Stimulated activated CD4-positive, alpha-beta T cell treated with anti-CD3 and anti-CD28 coated beads, Interleukin-12 subunit alpha, Interleukin-12 subunit beta, amount 100 ng/mL, for 4 hours (primary cell): ENCODE results near the gene SDC1.

Experiments
- DNase-seq: peaks from one replicate; pipeline ENCODE4 v3.0.0-alpha.2; 2020

SDC1 gene

GRCh38 chr2:20213651-20214565 lies 11.0 kb downstream of the SDC1 start:
- DNase-seq: no peak

GRCh38 chr2:20212871-20213503 lies 11.9 kb downstream of the SDC1 start:
- no peak for DNase-seq

GRCh38 chr2:20212459-20212870 lies 12.5 kb downstream of the SDC1 start:
- DNase-seq: no peak

GRCh38 chr2:20211860-20212458 lies 13.0 kb downstream of the SDC1 start:
- DNase-seq: no peak

- no peak for DNase-seq
Observed at GRCh38 chr2:20211420-20211819, 13.5 kb downstream of the SDC1 start.

GRCh38 chr2:20210462-20210861 lies 14.5 kb downstream of the SDC1 start:
- DNase-seq: no peak

- no peak for DNase-seq
Observed at GRCh38 chr2:20209373-20210109, 15.4 kb downstream of the SDC1 start.

- no peak for DNase-seq
Observed at GRCh38 chr2:20208476-20208859, 16.5 kb downstream of the SDC1 start.

GRCh38 chr2:20207051-20207450 lies 17.9 kb downstream of the SDC1 start:
- no peak for DNase-seq

GRCh38 chr2:20205915-20206524 lies 18.9 kb downstream of the SDC1 start:
- DNase-seq: no peak

GRCh38 chr2:20205069-20205468 lies 19.9 kb downstream of the SDC1 start:
- DNase-seq: no peak

- no peak for DNase-seq
Observed at GRCh38 chr2:20203521-20204225, 21.3 kb downstream of the SDC1 start.

- DNase-seq: no peak
Observed at GRCh38 chr2:20203072-20203471, 21.9 kb downstream of the SDC1 start.

- no peak for DNase-seq
Observed at GRCh38 chr2:20201671-20202070, 23.3 kb downstream of the SDC1 start.

GRCh38 chr2:20200697-20201555 lies 24.0 kb downstream of the SDC1 start:
- DNase-seq: no peak

GRCh38 chr2:20199633-20200270 lies 25.2 kb downstream of the SDC1 start:
- no peak for DNase-seq

- no peak for DNase-seq
Observed at GRCh38 chr2:20198796-20199632, 25.9 kb downstream of the SDC1 start.

GRCh38 chr2:20198001-20198400 lies 26.9 kb downstream of the SDC1 start:
- DNase-seq: no peak

GRCh38 chr2:20197192-20197591 lies 27.7 kb downstream of the SDC1 start:
- no peak for DNase-seq
